Caco-2 (cell line): ENCODE measurements around the gene STK24. TPM values are rescaled to one million over a fixed set of nuclear protein-coding genes. Genes with fewer than 3 reads are reported as not detected.

Experiments
- BruUV-seq: library from RNA; stranded (reverse); fragments of 400-500 nt; replicated peaks from 2 replicates; lab custom pipeline; 2021; lab: Mats Ljungman, UMichigan
- CTCF ChIA-PET: fragments of 300-600 bp; sonication (Branson Sonifier 250); formaldehyde crosslinking; loops from one replicate; lab custom pipeline; 2022; ENCODE audit warnings: antibody characterized with exemption; lab: Charles Lee
- POLR2A ChIA-PET: fragments of 300-600 bp; sonication (Branson Sonifier 250); formaldehyde crosslinking; loops from one replicate; lab custom pipeline; 2022; ENCODE audit warnings: antibody characterized with exemption; lab: Charles Lee
- DNase-seq, 2 experiments: peaks; one replicate each; pipeline versions ENCODE4 v3.0.0 to v3.0.0-alpha.2; 2020 to 2022
- H3K27me3 ChIP-seq: replicated peaks from 2 replicates; pipeline ENCODE4 v1.6.0; 2011; ENCODE audit warnings: low read length; ENCODE audit not compliant: control insufficient read depth, insufficient read depth
- H3K36me3 ChIP-seq: 2 replicates; pipeline ENCODE4 v1.5.1; 2011; ENCODE audit warnings: low read length; ENCODE audit not compliant: control insufficient read depth, insufficient read depth
- H3K4me1 ChIP-seq: fragments of 250-450 bp; sonication (Bioruptor Pico); 2 replicates; pipeline ENCODE4 v1.5.1; 2020; ENCODE audit warnings: mild to moderate bottlenecking
- H3K4me3 ChIP-seq: 2 replicates; pipeline ENCODE4 v1.5.1; 2011; ENCODE audit warnings: low read depth, mild to moderate bottlenecking, control low read depth, low read length
- H3K9me3 ChIP-seq: fragments of 250-450 bp; sonication (Bioruptor Pico); 2 replicates; pipeline ENCODE4 v1.5.1; 2020; ENCODE audit warnings: mild to moderate bottlenecking, moderate library complexity
- H3K27ac Mint-ChIP-seq: one replicate; pipeline ENCODE4 v1.8.0; 2022; ENCODE audit warnings: mixed read lengths; ENCODE audit not compliant: unreplicated experiment
- H3K27me3 Mint-ChIP-seq: one replicate; pipeline ENCODE4 v1.8.0; 2022; ENCODE audit warnings: mixed read lengths; ENCODE audit not compliant: insufficient read depth, unreplicated experiment
- H3K36me3 Mint-ChIP-seq: one replicate; pipeline ENCODE4 v1.8.0; 2022; ENCODE audit warnings: mild to moderate bottlenecking, mixed read lengths; ENCODE audit not compliant: insufficient read depth, unreplicated experiment
- H3K4me1 Mint-ChIP-seq: one replicate; pipeline ENCODE4 v1.8.0; 2022; ENCODE audit warnings: low read depth, mixed read lengths; ENCODE audit not compliant: unreplicated experiment
- H3K4me3 Mint-ChIP-seq: one replicate; pipeline ENCODE4 v1.8.0; 2022; ENCODE audit warnings: mild to moderate bottlenecking, moderate library complexity, mixed read lengths; ENCODE audit not compliant: unreplicated experiment
- H3K9me3 Mint-ChIP-seq: one replicate; pipeline ENCODE4 v1.8.0; 2022; ENCODE audit warnings: mixed read lengths; ENCODE audit not compliant: unreplicated experiment
- intact Hi-C: fragments of 100-400 bp; cut with micrococcal nuclease; formaldehyde crosslinking; loops from one replicate; pipeline ENCODE4 v1.10.0; 2022; ENCODE audit not compliant: unreplicated experiment
- total RNA-seq: library from RNA; stranded (reverse); gene quantifications from 2 replicates; pipeline ENCODE4 v1.2.3, GENCODE V29; 2022
- TF ChIP-seq, protein P1 (sequence below), 2 experiments: fragments of 200-600 bp in 1 of 2; IDR thresholded peaks; 1 replicate in 1 of 2; 2 replicates in 1 of 2; pipeline versions ENCODE4 v1.5.1 to v1.8.0; 2011 to 2022; ENCODE audit warnings: antibody characterized with exemption in 1 of 2, control low read depth in 1 of 2, inconsistent platforms in 1 of 2, low read depth in 1 of 2, low read length in 1 of 2, mild to moderate bottlenecking in 1 of 2, moderate library complexity in 1 of 2; ENCODE audit not compliant: insufficient read depth in 1 of 2, severe bottlenecking in 1 of 2, unreplicated experiment in 1 of 2

Gene STK24
- total RNA-seq, 1 experiment from 2014 or later: 253 TPM

DNA sequence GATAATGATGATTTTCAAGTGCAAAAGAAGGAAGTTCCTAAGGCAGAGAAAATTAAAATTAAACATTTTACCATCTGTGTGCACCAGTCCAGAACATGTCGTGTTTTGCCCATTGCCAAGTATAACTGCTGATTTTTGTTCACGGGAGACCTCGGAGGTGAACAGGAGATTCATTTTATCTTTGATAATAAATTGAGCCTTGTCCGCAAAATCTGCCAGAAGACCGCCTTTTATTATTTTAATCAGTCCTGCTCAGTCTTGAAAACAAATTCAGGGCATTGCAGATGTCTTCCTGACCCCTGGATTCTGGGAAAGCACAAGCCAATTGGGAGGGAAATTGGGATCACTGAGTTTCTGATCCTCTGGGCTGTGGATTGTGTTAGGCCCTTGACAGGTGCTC lies 165.9 kb downstream of the STK24 start:
- DNase-seq: no peak
- H3K9me3 Mint-ChIP-seq: no peaks in the 10 kb centered on the region

DNA sequence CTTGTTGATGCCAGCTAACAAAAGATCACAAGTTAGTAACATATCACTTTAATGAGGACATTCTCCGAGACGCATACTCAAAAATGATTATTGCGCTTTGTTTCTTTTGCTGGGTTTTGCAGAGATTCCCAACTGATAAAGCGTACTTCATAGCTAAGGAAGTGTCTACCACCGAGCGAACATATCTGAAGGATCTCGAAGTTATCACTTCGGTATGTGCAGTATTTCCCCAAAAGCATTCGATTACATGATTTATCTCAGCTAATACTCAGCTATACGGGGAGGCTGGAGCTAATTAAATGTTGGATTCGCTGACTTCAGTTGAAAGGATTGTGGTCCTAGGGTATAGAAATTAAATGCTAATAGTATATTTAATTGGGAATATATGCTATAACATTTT lies 166.3 kb downstream of the STK24 start:
- intact Hi-C loops: loop anchor here (10.0 kb wide), 1 partner anchor 386 kb away; no protein-coding TSS in a partner anchor
- Histone ChIP-seq H3K4me3 (no peak overlapping the region), H3K9me3 (no peaks in the 10 kb centered on the region), H3K27me3 (no peaks in the 10 kb centered on the region), H3K4me1 (peaks cover 10% of the 10 kb centered on the region), H3K36me3 (no peaks in the 10 kb centered on the region)
- Mint-ChIP-seq H3K4me1 (peaks cover 9% of the 10 kb centered on the region), H3K27me3 (no peaks in the 10 kb centered on the region), H3K27ac (no peak overlapping the region), H3K36me3 (peaks cover 76% of the 10 kb centered on the region), H3K4me3 (no peak overlapping the region), H3K9me3 (no peaks in the 10 kb centered on the region)
- DNase-seq: no peak
- ChIA-PET CTCF (no interaction called here), POLR2A (no interaction called here)
- no TSS peak for BruUV-seq
- TF ChIP-seq, protein P1, sequence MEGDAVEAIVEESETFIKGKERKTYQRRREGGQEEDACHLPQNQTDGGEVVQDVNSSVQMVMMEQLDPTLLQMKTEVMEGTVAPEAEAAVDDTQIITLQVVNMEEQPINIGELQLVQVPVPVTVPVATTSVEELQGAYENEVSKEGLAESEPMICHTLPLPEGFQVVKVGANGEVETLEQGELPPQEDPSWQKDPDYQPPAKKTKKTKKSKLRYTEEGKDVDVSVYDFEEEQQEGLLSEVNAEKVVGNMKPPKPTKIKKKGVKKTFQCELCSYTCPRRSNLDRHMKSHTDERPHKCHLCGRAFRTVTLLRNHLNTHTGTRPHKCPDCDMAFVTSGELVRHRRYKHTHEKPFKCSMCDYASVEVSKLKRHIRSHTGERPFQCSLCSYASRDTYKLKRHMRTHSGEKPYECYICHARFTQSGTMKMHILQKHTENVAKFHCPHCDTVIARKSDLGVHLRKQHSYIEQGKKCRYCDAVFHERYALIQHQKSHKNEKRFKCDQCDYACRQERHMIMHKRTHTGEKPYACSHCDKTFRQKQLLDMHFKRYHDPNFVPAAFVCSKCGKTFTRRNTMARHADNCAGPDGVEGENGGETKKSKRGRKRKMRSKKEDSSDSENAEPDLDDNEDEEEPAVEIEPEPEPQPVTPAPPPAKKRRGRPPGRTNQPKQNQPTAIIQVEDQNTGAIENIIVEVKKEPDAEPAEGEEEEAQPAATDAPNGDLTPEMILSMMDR (IDR thresholded peaks at IDR 0.05; ENCODE audit: insufficient read depth in 1 of 2, low read depth in 1 of 2, low read length in 1 of 2, severe bottlenecking in 1 of 2, unreplicated experiment in 1 of 2): no peak

More for the DNA sequence above, 165.9 kb downstream of the STK24 start:
- Histone ChIP-seq H3K4me1 (peaks cover 14% of the 10 kb centered on the region), H3K4me3 (no peak overlapping the region), H3K9me3 (no peaks in the 10 kb centered on the region), H3K36me3 (no peaks in the 10 kb centered on the region), H3K27me3 (no peaks in the 10 kb centered on the region)
- H3K4me3 Mint-ChIP-seq: no peak overlapping the region
- CTCF ChIA-PET: no interaction called here
- H3K27ac Mint-ChIP-seq: no peak overlapping the region
- TF ChIP-seq, protein P1 (IDR thresholded peaks at IDR 0.05; ENCODE audit: insufficient read depth in 1 of 2, low read depth in 1 of 2, low read length in 1 of 2, severe bottlenecking in 1 of 2, unreplicated experiment in 1 of 2): no peak
- peaks cover 76% of the 10 kb centered on the region for H3K36me3 Mint-ChIP-seq
- H3K27me3 Mint-ChIP-seq: no peaks in the 10 kb centered on the region
- peaks cover 11% of the 10 kb centered on the region for H3K4me1 Mint-ChIP-seq
- intact Hi-C loops: loop anchor here (10.0 kb wide), 1 partner anchor 386 kb away; no protein-coding TSS in a partner anchor
- BruUV-seq: no TSS peak
- POLR2A ChIA-PET: no interaction called here

DNA sequence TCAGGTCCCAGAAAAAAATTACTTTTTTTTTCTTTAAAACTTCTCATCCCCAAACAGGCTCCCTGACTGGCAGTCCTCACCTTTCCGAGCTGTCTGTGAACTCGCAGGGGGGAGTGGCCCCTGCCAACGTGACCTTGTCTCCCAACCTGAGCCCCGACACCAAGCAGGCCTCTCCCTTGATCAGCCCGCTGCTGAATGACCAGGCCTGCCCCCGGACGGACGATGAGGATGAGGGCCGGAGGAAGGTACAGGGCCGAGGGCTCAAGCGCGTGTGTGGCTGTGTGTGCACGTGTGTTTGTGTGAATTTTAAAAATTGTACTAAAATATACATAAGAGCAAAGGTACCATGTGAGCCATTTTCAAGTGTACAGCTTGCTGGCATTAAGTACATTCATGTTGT lies 167.6 kb downstream of the STK24 start:
- H3K9me3 ChIP-seq: no peaks in the 10 kb centered on the region
- no peaks in the 10 kb centered on the region for H3K27me3 ChIP-seq
- TF ChIP-seq, protein P1 (IDR thresholded peaks at IDR 0.05; ENCODE audit: insufficient read depth in 1 of 2, low read depth in 1 of 2, low read length in 1 of 2, severe bottlenecking in 1 of 2, unreplicated experiment in 1 of 2): no peak
- Mint-ChIP-seq H3K27me3 (no peaks in the 10 kb centered on the region), H3K9me3 (no peaks in the 10 kb centered on the region), H3K4me1 (no peaks in the 10 kb centered on the region), H3K36me3 (peaks cover 78% of the 10 kb centered on the region), H3K4me3 (no peak overlapping the region), H3K27ac (no peak overlapping the region)
- H3K4me1 ChIP-seq: no peaks in the 10 kb centered on the region
- no TSS peak for BruUV-seq
- no peak overlapping the region for H3K4me3 ChIP-seq
- intact Hi-C loops: no loop called here
- ChIA-PET CTCF (no interaction called here), POLR2A (no interaction called here)
- no peak for DNase-seq
- H3K36me3 ChIP-seq: no peaks in the 10 kb centered on the region
